ENCODE results near the gene ITPR1. TPM values are rescaled to one million over a fixed set of nuclear protein-coding genes. Genes with fewer than 3 reads are reported as not detected.

The ITPR1 gene
- total RNA-seq, 1 donor from 2014 or later = 45.9 TPM

- Mint-ChIP-seq H3K36me3 (no peaks in the 10 kb centered on the region), H3K27ac (no peak overlapping the region), H3K9me3 (no peaks in the 10 kb centered on the region), H3K4me3 (no peak overlapping the region), H3K27me3 (no peaks in the 10 kb centered on the region), H3K4me1 (ENCODE audit: unreplicated experiment) (peaks cover 9% of the 10 kb centered on the region)
- TF ChIP-seq CTCF (conservative IDR thresholded peaks at IDR 0.05) = peak; percentile 18
- no peak for DNase-seq (ENCODE audit: extremely low spot score, unreplicated experiment)
These were observed 392.2 kb downstream of the ITPR1 start for GRCh38 chr3:4885316-4885715.

- H3K4me3 Mint-ChIP-seq = no peak overlapping the region
- no peaks in the 10 kb centered on the region for H3K9me3 Mint-ChIP-seq
- DNase-seq (ENCODE audit: extremely low spot score, unreplicated experiment) = no peak
- H3K27ac Mint-ChIP-seq = no peak overlapping the region
- H3K36me3 Mint-ChIP-seq = no peaks in the 10 kb centered on the region
- no peaks in the 10 kb centered on the region for H3K27me3 Mint-ChIP-seq
- no peak for TF ChIP-seq CTCF (conservative IDR thresholded peaks at IDR 0.05)
- H3K4me1 Mint-ChIP-seq (ENCODE audit: unreplicated experiment) = peaks cover 9% of the 10 kb centered on the region
These were observed 393.3 kb downstream of the ITPR1 start for GRCh38 chr3:4886448-4886847.

GRCh38 chr3:4887177-4887576 lies 394.0 kb downstream of the ITPR1 start:
- no peaks in the 10 kb centered on the region for H3K36me3 Mint-ChIP-seq
- no peaks in the 10 kb centered on the region for H3K27me3 Mint-ChIP-seq
- H3K9me3 Mint-ChIP-seq = no peaks in the 10 kb centered on the region
- peaks cover 9% of the 10 kb centered on the region for H3K4me1 Mint-ChIP-seq (ENCODE audit: unreplicated experiment)
- DNase-seq (ENCODE audit: extremely low spot score, unreplicated experiment) = no peak
- no peak overlapping the region for H3K27ac Mint-ChIP-seq
- H3K4me3 Mint-ChIP-seq = no peak overlapping the region
- no peak for TF ChIP-seq CTCF (conservative IDR thresholded peaks at IDR 0.05)

- Mint-ChIP-seq H3K36me3 (no peaks in the 10 kb centered on the region), H3K9me3 (no peaks in the 10 kb centered on the region), H3K27me3 (no peaks in the 10 kb centered on the region), H3K4me3 (no peak overlapping the region), H3K4me1 (ENCODE audit: unreplicated experiment) (peaks cover 9% of the 10 kb centered on the region), H3K27ac (no peak overlapping the region)
- DNase-seq (ENCODE audit: extremely low spot score, unreplicated experiment) = no peak
- TF ChIP-seq CTCF (conservative IDR thresholded peaks at IDR 0.05) = no peak
These were observed 396.0 kb downstream of the ITPR1 start for GRCh38 chr3:4888913-4889846.

GRCh38 chr3:4889896-4890295 lies 396.7 kb downstream of the ITPR1 start:
- Mint-ChIP-seq H3K9me3 (no peaks in the 10 kb centered on the region), H3K4me1 (ENCODE audit: unreplicated experiment) (peaks cover 9% of the 10 kb centered on the region)
- TF ChIP-seq CTCF (conservative IDR thresholded peaks at IDR 0.05) = no peak

More at GRCh38 chr3:4889896-4890295, 396.7 kb downstream of the ITPR1 start:
- no peak for DNase-seq (ENCODE audit: extremely low spot score, unreplicated experiment)
- H3K27ac Mint-ChIP-seq = no peak overlapping the region
- no peaks in the 10 kb centered on the region for H3K36me3 Mint-ChIP-seq
- H3K27me3 Mint-ChIP-seq = no peaks in the 10 kb centered on the region
- no peak overlapping the region for H3K4me3 Mint-ChIP-seq

All from type B pancreatic cell (in vitro differentiated cells).